GM12873 (cell line): ENCODE results near the gene SCAANT1.

Experiments
- TF ChIP-seq, protein P1 (sequence below): IDR thresholded peaks from 2 replicates; pipeline ENCODE4 v1.5.1; 2012; ENCODE audit warnings: low read depth, mild to moderate bottlenecking, moderate library complexity, low read length, control low read depth; ENCODE audit not compliant: insufficient read depth; ENCODE audit errors: missing control alignments

Gene SCAANT1

DNA sequence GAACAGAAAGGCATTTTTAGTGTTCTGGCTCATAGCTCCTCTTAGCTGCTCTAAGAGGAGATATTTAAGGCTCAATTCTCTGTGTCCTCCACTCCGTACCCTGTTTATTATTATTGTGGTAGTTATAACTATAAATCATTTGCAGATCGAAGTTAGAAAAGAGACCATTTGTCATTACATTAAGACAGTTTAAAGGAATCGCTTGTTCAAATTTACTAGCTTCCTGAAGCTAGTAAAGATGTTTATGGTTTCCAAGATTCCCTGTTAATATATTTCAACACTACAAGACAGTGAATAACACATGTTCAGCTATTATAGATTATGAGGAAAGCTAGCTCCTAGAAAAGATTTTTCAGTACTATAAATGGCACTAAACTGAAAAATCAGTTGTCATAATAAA, 35.9 kb downstream of the SCAANT1 start:
- TF ChIP-seq, protein P1, sequence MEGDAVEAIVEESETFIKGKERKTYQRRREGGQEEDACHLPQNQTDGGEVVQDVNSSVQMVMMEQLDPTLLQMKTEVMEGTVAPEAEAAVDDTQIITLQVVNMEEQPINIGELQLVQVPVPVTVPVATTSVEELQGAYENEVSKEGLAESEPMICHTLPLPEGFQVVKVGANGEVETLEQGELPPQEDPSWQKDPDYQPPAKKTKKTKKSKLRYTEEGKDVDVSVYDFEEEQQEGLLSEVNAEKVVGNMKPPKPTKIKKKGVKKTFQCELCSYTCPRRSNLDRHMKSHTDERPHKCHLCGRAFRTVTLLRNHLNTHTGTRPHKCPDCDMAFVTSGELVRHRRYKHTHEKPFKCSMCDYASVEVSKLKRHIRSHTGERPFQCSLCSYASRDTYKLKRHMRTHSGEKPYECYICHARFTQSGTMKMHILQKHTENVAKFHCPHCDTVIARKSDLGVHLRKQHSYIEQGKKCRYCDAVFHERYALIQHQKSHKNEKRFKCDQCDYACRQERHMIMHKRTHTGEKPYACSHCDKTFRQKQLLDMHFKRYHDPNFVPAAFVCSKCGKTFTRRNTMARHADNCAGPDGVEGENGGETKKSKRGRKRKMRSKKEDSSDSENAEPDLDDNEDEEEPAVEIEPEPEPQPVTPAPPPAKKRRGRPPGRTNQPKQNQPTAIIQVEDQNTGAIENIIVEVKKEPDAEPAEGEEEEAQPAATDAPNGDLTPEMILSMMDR, result no peak

DNA sequence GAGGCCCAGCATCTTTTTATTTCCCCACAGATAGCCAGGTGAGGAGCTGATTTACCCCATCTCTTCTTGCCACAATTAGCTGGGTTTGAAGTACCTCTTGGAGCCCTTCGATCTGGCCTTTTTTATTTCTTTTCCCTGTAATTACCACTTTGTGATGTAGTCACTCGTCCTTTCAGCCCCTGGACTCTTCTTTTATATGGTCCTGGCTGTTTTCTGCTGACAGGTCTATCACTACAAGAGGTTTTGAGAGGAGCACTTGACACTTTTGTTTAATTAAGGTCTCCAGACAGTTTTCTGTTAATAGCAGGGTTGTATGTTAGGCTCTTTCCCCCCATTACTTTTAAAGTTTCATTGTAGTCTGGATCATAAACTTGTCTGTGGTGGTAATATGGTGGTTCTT, 36.7 kb downstream of the SCAANT1 start:
- TF ChIP-seq, protein P1, result no peak

DNA sequence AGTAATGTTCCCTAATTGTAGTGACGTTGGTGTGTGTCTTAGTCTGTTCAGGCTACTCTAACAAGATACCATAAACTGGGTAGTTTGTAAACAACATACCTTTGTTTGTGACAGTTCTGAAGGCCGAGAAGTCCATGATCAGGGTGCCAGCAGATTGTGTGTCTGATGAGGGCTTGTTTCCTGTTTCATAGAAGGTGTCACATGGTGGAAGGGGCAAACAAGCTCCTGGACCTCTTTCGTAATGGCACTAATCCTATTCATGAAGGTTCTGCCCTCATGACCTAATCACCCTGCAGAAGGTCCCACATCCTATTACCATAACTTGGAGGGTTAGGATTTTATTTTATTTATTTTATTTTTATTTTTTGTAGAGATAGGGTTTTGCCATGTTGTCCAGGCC, 37.4 kb downstream of the SCAANT1 start:
- TF ChIP-seq, protein P1, result no peak

DNA sequence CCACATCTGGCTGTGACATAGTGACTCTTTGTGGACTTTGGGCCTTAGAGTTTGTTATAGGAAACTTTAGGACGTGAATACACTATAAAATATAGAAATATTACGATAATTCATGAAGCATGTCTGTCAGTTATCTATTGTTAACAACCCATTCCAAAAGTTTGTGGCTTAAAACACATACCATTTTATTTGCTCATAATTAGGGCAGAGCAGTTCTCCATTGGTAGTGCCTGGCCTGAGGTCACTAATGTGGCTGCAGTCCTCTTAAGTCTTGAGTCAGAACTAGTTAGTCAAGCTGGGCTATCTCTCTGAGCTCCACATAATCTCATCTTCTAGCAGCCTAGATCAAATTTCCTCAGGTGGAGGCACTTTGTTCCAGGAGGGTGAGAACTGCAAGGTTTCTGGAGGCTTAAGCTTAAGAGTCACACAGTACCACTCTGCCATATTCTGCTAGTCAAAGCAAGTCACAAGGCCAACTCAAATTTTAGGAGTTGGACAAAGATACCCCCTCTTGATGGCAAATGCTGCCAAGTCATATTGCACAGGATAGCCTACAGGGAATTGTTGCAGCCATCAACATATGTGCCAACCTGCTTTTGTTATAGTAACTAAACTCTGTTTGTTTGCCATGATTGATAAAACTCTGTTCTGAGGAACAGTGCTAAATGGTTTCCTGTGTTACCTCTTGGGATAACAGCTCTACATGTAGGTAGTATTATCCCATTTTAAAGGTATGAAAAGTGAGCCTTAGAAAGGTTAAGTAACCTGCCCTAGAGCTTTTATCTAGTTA, 39.9 kb downstream of the SCAANT1 start:
- TF ChIP-seq, protein P1, result no peak

DNA sequence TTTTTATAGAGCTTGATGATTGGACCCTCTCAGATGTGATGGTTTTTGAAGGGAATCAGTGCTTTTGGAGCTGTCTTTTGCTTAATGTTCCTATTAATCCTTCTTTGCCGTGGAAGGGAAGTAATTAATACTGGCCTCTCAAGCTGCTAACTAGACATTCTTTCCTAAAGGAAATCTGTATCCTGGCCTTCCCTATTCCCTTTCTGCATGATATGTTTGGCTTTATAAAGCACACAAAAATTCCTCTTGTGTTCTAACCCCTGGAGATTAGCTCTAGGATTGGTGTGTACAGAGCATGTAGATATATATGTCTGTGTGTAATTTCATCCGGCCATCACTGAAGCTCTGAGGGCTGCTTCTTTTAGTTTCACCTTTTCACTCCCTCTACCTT, 41.6 kb downstream of the SCAANT1 start:
- TF ChIP-seq, protein P1, result no peak

DNA sequence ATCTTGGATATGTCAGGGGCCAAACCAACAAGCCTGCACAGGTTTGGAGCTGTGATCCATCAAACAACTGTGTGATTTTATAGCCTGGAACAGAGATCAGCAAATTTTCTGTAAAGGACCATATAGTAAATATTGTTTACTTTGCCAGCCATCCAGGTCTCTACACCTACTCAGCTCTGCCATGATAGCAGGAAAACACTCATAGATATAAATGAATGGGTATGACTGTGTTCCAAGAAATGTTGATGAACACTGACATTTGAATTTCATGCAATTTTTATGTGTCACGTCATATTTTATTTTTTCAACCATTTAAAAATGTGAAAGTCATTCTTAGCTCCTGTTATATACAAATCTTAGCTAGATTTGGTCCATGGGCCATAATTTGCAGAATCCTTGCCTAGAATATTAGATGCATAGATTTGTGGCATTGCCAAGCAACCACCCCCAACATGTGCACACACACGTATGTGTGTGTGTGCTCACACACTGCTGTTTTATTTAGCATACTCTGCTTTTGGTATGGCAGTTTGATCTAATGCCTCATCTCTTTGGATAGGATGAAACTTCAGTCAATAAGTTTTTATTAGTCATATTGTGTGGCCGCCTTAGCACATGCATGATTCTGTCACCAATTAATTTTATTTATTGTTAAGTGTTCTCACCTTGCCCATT, 42.1 kb downstream of the SCAANT1 start:
- TF ChIP-seq, protein P1, result no peak

DNA sequence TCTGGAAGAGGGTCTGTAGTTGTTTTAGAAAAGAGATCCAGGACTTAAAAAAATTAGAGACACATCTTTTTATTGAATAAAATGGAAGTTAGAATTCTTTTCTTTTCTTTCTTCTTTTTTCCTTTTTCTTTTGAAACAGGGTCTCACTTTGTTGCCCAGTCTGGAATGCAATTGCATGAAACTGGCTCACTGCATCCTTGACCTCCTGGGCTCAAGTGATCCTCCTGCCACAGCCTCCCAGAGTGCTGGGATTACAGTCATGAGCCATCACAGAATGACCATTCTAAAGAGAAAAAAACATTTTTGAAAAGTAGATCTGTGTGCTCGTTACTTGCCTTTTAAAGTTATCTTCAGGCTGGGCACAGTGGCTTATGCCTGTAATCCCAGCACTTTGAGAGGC, 45.0 kb downstream of the SCAANT1 start:
- TF ChIP-seq, protein P1, result no peak
